MCF 10A (cell line): Measurements from ENCODE around the gene MYO1E. TPM values are rescaled to one million over a fixed set of nuclear protein-coding genes. Genes with fewer than 3 reads are reported as not detected.

Source experiments
- BruUV-seq: library from RNA; stranded (reverse); fragments of 400-500 nt; replicated peaks from 2 replicates; lab custom pipeline; 2021; lab: Mats Ljungman, UMichigan
- CTCF ChIA-PET: fragments of 300-600 bp; sonication (Branson Sonifier 250); formaldehyde crosslinking; extraction: SDS; loops from one replicate; lab custom pipeline; 2021; ENCODE audit warnings: antibody characterized with exemption, inconsistent platforms; lab: Yijun Ruan, JAX
- POLR2A ChIA-PET: fragments of 300-600, 350-650 bp; sonication (Branson Sonifier 250); formaldehyde crosslinking; extraction: SDS; loops from one replicate; lab custom pipeline; 2020; ENCODE audit warnings: antibody characterized with exemption, inconsistent platforms; lab: Yijun Ruan, JAX
- DNase-seq: peaks from one replicate; pipeline ENCODE4 v3.0.0-alpha.2; 2018; ENCODE audit not compliant: unreplicated experiment
- H3K27ac Mint-ChIP-seq: one replicate; pipeline ENCODE4 v1.8.0; 2022; ENCODE audit warnings: mild to moderate bottlenecking, low read depth, mixed read lengths; ENCODE audit not compliant: unreplicated experiment
- H3K27me3 Mint-ChIP-seq: one replicate; pipeline ENCODE4 v1.8.0; 2022; ENCODE audit warnings: mixed read lengths; ENCODE audit not compliant: insufficient read depth, unreplicated experiment
- H3K36me3 Mint-ChIP-seq: one replicate; pipeline ENCODE4 v1.8.0; 2022; ENCODE audit warnings: mild to moderate bottlenecking, moderate library complexity, mixed read lengths; ENCODE audit not compliant: insufficient read depth, unreplicated experiment
- H3K4me1 Mint-ChIP-seq: one replicate; pipeline ENCODE4 v1.8.0; 2022; ENCODE audit warnings: mixed read lengths; ENCODE audit not compliant: insufficient read depth, unreplicated experiment
- H3K4me3 Mint-ChIP-seq: one replicate; pipeline ENCODE4 v1.8.0; 2022; ENCODE audit warnings: mild to moderate bottlenecking, moderate library complexity, mixed read lengths; ENCODE audit not compliant: unreplicated experiment
- H3K9me3 Mint-ChIP-seq: one replicate; pipeline ENCODE4 v1.8.0; 2022; ENCODE audit warnings: mixed read lengths; ENCODE audit not compliant: unreplicated experiment
- intact Hi-C: fragments of 100-400 bp; cut with micrococcal nuclease; formaldehyde crosslinking; loops from 2 replicates; pipeline ENCODE4 v1.14.1; 2022
- total RNA-seq: library from RNA; stranded (reverse); gene quantifications from 2 replicates; pipeline ENCODE4 v1.2.3, GENCODE V29; 2022
- TF ChIP-seq, protein P1 (sequence below): fragments of 200-600 bp; IDR thresholded peaks from one replicate; pipeline ENCODE4 v1.8.0; 2022; ENCODE audit warnings: antibody characterized with exemption, mild to moderate bottlenecking; ENCODE audit not compliant: unreplicated experiment

MYO1E gene
- total RNA-seq, 1 experiment from 2014 or later, result 121 TPM

DNA sequence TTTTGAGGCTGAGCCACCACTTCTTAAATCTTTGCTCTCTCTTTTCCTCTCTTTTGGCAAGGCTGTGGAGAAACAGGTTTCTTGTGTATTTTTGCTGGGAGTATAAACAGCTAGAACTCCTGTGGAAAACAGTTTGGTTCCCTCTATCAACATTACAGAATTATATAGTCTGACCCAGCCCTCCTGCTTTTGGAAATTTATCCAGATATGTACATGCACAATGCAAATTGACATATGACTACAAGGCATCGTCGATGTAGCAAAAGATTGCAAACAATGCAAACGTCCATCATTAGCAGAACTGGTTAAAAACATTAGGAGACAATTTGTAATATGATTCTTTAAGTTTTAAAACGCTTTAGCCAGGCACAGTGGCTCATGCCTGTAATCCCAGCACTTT is 12.5 kb upstream of the MYO1E start:
- CTCF ChIA-PET, result interaction anchor here (0.7 kb wide), 1 partner anchor 8 kb away, joined by 4 read pairs; no protein-coding TSS in a partner anchor
- Mint-ChIP-seq H3K36me3 (no peaks in the 10 kb centered on the region), H3K9me3 (no peaks in the 10 kb centered on the region), H3K4me3 (no peak overlapping the region), H3K27me3 (no peaks in the 10 kb centered on the region), H3K4me1 (peaks cover 10% of the 10 kb centered on the region), H3K27ac (no peak overlapping the region)
- POLR2A ChIA-PET, result interaction anchor here (3.0 kb wide), 1 partner anchor 13 kb away, joined by 13 read pairs; the partner anchor contains the start of gene MYO1E
- no peak for DNase-seq
- TF ChIP-seq, protein P1, sequence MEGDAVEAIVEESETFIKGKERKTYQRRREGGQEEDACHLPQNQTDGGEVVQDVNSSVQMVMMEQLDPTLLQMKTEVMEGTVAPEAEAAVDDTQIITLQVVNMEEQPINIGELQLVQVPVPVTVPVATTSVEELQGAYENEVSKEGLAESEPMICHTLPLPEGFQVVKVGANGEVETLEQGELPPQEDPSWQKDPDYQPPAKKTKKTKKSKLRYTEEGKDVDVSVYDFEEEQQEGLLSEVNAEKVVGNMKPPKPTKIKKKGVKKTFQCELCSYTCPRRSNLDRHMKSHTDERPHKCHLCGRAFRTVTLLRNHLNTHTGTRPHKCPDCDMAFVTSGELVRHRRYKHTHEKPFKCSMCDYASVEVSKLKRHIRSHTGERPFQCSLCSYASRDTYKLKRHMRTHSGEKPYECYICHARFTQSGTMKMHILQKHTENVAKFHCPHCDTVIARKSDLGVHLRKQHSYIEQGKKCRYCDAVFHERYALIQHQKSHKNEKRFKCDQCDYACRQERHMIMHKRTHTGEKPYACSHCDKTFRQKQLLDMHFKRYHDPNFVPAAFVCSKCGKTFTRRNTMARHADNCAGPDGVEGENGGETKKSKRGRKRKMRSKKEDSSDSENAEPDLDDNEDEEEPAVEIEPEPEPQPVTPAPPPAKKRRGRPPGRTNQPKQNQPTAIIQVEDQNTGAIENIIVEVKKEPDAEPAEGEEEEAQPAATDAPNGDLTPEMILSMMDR, result no peak
- BruUV-seq, result no TSS peak
- intact Hi-C loops, result no loop called here

DNA sequence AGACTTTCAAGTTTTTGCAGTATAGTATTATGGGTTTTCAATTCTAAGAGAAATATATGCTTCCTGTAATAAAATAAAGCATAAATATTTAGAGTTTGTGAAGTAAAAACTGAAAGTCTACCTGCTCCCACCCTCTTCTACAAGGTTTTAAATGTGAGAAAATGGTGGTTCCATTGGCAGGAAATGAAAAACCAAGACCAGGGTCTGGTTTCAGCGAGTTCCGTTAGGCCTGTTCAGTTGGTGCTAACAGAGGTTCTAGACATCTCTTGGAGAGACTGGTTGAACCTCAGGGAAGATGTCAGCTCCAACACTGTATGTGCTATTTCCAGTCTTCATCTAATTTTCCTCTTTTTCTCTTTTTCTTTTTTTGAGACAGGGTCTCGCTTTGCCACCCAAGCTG is 11.8 kb upstream of the MYO1E start:
- Mint-ChIP-seq H3K27ac (no peak overlapping the region), H3K27me3 (no peaks in the 10 kb centered on the region), H3K4me3 (no peak overlapping the region), H3K36me3 (no peaks in the 10 kb centered on the region), H3K4me1 (peaks cover 6% of the 10 kb centered on the region), H3K9me3 (no peaks in the 10 kb centered on the region)
- ChIA-PET CTCF (interaction anchor here (0.7 kb wide), 2 partner anchors 9 to 379 kb away, joined by 3 to 4 read pairs; no protein-coding TSS in a partner anchor), POLR2A (interaction anchor here (3.0 kb wide), 1 partner anchor 12 kb away, joined by 13 read pairs; the partner anchor contains the start of gene MYO1E)
- TF ChIP-seq, protein P1, result no peak
- no TSS peak for BruUV-seq
- DNase-seq, result no peak
- intact Hi-C loops, result no loop called here

DNA sequence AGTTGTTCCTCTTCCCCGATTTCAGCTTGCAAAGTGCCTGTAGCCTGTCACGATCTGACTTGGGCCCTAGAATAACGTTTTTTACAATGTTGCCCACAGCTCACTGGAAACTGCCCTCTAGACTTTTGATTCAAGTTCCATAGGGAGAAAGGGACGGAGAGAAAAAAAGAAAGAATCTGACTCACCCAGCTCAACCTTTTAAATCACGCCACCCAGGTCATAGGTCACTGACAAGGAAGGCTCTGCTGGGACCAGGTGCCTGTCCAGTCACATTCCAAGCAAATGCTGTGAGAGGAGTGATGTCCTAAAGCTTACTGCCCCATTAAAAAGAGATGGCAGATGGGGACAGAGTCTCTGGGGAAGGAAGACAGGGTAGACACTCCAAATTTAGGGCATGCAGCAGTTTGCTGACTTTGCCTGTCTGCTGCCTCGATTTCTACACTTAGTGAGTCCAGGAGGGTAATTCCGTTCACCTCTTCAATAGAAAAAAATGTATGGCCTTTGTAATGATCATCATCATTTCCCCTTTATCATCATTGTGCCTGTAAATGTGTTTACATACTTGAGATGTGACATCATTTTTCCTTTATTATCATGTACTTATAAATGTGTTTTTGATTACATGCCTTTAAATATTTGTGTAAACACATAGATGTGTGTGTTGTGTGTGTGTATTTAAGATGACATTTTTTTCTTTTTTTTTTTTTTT is 8.4 kb upstream of the MYO1E start:
- no peaks in the 10 kb centered on the region for H3K4me1 Mint-ChIP-seq
- no peaks in the 10 kb centered on the region for H3K27me3 Mint-ChIP-seq
- no peaks in the 10 kb centered on the region for H3K36me3 Mint-ChIP-seq
- no TSS peak for BruUV-seq
- DNase-seq, result no peak
- ChIA-PET POLR2A (interaction anchor here (0.6 to 1.4 kb wide), 2 partner anchors 9 to 72 kb away, joined by 4 read pairs; partner anchors contain the start of gene MYO1E), CTCF (no interaction called here)
- no peak overlapping the region for H3K27ac Mint-ChIP-seq
- intact Hi-C loops, result no loop called here
- TF ChIP-seq, protein P1, result no peak
- H3K4me3 Mint-ChIP-seq, result no peak overlapping the region
- no peaks in the 10 kb centered on the region for H3K9me3 Mint-ChIP-seq

DNA sequence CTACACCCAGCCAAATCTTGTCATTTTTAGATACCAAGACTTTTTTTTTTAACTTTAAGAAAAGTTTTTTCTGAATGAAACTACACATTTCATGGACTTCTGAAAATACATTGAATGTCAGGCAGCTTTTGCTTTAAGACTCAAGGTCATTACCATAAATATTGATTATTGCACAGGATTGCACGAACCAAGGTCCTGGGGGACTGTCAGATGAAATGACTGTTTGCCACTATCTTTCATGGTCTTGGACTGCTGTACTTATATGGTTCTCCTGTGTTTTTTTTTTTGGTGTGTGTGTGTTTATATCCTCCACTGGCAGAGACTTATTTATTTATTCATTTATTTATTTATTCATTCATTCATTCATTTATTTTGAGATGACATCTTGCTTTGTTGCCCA is 6.9 kb upstream of the MYO1E start:
- TF ChIP-seq, protein P1, result no peak
- Mint-ChIP-seq H3K27ac (no peak overlapping the region), H3K4me1 (no peaks in the 10 kb centered on the region), H3K9me3 (no peaks in the 10 kb centered on the region), H3K36me3 (no peaks in the 10 kb centered on the region), H3K27me3 (no peaks in the 10 kb centered on the region), H3K4me3 (no peak overlapping the region)
- BruUV-seq, result no TSS peak
- intact Hi-C loops, result no loop called here
- POLR2A ChIA-PET, result interaction anchor here (0.6 to 1.8 kb wide), 3 partner anchors 9 to 406 kb away, joined by 3 to 5 read pairs (median 3); no protein-coding TSS in a partner anchor
- CTCF ChIA-PET, result interaction anchor here (0.6 to 1.3 kb wide), 4 partner anchors 39 to 223 kb away, joined by 3 to 7 read pairs (median 3); partner anchors contain the start of gene FAM81A
- no peak for DNase-seq
